Choroid plexus epithelial cell (primary cell): ENCODE results near the gene MRAP2.
A peak's percentile ranks its signal among the peaks of the same experiment; 100 is the strongest.
"Not testable (repeated sequence)": the region's sequence is repeated elsewhere in the genome, so short reads cannot be mapped to it uniquely, and the experiment has no call there.

Experiments used
- DNase-seq: peaks from one replicate; pipeline ENCODE4 v3.0.0-alpha.2; 2010; ENCODE audit warnings: low read depth
- H3K4me3 ChIP-seq: 2 replicates; pipeline ENCODE4 v1.5.1; 2011; ENCODE audit warnings: low read depth, mild to moderate bottlenecking, control low read depth, low read length, moderate library complexity
- TF ChIP-seq, protein P1 (sequence below): conservative IDR thresholded peaks from 2 replicates; pipeline ENCODE4 v1.5.1; 2011; ENCODE audit warnings: low read depth, mild to moderate bottlenecking, control low read depth, inconsistent platforms, low read length, moderate library complexity

Gene MRAP2

DNA sequence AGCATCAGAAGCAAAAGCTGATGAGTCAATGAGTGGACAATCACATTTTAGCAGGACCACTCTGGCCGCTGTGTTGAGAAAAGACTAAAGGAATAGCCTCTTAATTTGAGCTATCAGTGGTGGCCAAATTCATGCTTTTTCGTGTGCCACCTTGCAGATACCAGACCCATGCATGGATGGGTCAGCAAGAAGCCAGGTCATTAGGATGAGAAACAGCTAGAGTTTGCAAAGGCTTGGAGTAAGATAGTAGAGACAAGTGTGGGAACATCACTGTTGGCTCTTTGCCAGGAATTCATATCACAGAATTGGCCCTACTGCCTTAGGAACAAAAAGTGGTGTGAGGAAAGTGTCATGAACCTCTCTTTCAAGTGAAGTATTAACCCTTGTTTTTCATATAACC is 25.5 kb downstream of the MRAP2 start:
- TF ChIP-seq, protein P1, sequence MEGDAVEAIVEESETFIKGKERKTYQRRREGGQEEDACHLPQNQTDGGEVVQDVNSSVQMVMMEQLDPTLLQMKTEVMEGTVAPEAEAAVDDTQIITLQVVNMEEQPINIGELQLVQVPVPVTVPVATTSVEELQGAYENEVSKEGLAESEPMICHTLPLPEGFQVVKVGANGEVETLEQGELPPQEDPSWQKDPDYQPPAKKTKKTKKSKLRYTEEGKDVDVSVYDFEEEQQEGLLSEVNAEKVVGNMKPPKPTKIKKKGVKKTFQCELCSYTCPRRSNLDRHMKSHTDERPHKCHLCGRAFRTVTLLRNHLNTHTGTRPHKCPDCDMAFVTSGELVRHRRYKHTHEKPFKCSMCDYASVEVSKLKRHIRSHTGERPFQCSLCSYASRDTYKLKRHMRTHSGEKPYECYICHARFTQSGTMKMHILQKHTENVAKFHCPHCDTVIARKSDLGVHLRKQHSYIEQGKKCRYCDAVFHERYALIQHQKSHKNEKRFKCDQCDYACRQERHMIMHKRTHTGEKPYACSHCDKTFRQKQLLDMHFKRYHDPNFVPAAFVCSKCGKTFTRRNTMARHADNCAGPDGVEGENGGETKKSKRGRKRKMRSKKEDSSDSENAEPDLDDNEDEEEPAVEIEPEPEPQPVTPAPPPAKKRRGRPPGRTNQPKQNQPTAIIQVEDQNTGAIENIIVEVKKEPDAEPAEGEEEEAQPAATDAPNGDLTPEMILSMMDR = no peak
- DNase-seq = no peak

DNA sequence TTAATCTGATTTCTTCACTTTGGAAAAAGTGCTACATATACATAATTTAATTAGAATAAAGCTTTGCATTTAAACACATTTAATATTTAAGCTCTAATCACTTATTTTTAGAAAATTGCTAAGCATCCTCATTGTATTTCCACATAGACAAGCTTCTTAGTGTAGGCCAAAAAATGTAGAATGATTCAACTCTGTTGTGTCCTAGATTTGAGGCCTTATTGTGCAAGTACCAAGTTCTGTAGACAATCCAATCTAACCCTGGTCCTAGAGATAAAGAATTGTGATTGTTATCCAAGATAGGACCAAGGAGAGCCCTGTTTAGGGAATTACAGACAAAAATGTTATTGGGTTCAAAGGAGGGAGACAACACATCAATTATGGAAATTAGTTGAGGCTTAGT is 27.6 kb downstream of the MRAP2 start:
- TF ChIP-seq, protein P1 = no peak
- no peak overlapping the region for H3K4me3 ChIP-seq
- DNase-seq = no peak

More for the DNA sequence above, 25.5 kb downstream of the MRAP2 start:
- no peak overlapping the region for H3K4me3 ChIP-seq

DNA sequence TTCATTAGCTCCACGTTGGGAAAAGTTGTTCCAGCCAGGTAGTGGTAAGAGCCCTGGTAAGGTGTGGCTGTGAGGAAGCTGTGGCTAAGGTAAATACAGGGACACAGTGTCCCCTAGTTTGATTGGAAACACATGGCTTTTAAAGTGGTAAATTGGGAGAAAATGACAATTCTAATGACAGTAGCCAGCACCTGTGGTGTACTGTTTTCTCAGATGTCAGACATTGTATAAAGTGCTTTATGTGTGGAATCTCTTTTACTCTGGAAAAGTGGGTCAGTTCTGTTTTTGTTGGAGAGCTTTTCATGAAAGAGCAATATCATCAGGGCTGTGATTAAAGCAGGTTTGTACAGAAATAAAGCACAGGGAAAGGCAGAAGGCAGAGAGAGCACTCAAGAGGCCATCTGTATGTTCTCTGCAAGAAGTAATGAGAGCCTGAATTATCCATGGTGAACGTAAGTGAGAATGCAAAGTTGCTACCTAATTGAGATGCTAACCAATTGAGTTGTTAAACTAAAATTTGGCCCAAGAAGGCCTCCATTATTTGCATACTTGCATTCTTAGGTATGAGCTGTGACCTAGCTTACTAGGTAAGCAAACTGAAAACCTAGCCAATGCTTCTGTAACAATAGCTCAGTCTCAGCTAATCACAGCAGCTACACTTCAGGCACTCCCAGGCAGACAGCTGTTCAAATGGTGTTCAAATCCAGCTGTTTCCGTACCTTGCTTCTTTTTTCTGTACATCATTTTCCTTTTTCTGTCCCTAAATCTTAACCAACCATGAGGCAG is 28.2 kb downstream of the MRAP2 start:
- TF ChIP-seq, protein P1 = no peak
- H3K4me3 ChIP-seq = no peak overlapping the region
- no peak for DNase-seq

DNA sequence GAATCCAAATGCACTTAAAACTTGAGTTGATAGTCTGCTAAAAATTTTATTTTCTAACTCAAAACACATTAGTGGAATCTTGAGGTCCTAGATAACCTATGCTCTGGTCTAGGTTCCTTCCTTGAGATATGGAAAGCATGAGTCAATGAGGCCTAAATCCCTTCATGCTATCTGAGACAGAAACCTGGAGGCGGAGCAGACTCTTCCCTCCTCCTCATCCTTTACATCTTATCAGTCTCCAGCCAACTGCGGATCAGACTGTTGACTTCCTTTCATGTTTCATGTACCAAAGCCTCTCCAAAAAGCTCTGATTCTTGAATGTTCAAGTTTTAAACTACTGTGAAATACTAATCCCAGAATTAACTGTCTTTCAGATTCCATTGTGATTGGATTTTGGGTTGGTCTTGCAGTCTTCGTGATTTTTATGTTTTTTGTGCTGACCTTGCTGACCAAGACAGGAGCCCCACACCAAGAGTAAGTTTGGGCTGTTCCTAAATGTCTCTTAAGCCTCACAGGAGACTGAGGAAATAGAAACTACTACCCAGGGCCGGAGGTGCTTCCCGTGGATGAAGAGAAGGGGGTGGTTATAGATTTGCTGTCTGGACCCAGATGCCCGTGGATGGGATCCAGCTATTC is 29.1 kb downstream of the MRAP2 start:
- no peak for DNase-seq
- TF ChIP-seq, protein P1 = no peak
- H3K4me3 ChIP-seq = no peak overlapping the region

DNA sequence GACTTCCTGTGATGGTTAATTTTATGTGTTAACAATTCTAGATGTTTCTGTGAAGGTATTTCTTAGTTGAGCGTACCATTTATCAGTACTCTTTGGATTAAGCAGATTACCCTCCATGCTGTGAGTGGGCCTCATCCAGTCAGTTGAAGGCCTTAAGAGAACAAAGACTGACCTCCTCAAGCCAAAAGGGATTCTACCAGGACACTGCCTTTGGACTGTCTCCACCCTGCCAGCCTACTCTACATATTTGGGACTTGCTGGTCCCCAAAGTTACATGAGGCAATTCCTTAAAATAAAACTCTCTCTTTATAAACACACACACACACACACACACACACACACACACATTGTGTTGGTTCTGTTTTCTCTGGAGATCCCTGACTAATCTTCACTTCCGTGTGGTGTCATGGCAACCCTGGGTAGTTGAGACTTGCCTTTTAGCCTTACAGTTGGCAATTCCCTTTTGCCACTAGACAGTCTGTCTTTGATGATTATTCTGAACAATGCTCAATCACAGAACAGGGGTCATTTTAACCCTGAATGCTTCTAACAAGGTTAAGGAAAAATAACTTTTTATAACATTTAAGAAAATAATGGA is 32.2 kb downstream of the MRAP2 start:
- peak; percentile 56 for DNase-seq
- no peak overlapping the region for H3K4me3 ChIP-seq
- TF ChIP-seq, protein P1 = no peak

DNA sequence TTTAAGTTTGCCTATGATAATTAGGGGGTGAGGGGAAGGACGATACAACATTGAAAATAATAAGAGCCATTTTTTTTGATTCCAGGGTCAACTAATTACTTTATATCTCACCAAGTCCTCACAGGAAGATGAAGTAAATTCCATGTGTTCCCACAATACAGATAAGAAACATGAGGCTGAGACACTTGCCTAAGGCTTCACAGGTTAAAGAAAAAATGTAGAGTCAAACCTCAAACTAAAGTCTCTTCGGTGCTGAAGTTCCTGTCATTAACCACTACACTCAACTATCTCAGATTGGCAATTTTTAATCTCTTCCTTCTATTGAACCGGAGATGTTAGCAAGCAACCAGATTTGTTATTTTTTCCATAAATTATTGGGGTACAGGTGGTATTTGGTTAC is 33.0 kb downstream of the MRAP2 start:
- no peak for DNase-seq
- H3K4me3 ChIP-seq = no peak overlapping the region
- TF ChIP-seq, protein P1 = no peak

DNA sequence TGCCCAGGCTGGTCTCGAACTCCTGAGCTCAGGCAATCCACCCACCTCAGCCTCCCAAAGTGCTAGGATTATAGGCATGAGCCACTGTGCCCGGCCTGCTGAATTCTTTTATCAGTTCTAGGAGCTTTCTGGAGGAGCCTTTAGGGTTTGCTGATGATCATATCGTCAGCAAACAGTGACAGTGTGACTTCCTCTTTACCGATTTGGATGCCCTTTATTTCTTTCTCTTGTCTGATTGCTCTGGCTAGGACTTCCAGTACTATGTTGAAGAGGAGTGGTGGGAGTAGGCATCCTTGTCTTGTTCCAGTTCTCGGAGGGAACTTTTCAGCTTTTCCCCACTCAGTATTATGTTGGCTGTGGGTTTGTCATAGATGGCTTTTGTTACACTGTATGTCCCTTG is 35.3 kb downstream of the MRAP2 start:
- DNase-seq, H3K4me3 ChIP-seq: not testable (repeated sequence)
